Activated effector memory CD4-positive, alpha-beta T cell treated with Interleukin-2 at 50 U/mL for 16 hours (primary cell): ENCODE results near the gene ZBTB11.
"Not testable (repeated sequence)": the region's sequence is repeated elsewhere in the genome, so short reads cannot be mapped to it uniquely, and the experiment has no call there.

Experiments used
- DNase-seq: peaks from one replicate; pipeline ENCODE4 v3.0.0-alpha.2; 2020

ZBTB11 gene

GRCh38 chr3:101613014-101613413 is 63.9 kb downstream of the ZBTB11 start:
- DNase-seq: not testable (repeated sequence)

DNA sequence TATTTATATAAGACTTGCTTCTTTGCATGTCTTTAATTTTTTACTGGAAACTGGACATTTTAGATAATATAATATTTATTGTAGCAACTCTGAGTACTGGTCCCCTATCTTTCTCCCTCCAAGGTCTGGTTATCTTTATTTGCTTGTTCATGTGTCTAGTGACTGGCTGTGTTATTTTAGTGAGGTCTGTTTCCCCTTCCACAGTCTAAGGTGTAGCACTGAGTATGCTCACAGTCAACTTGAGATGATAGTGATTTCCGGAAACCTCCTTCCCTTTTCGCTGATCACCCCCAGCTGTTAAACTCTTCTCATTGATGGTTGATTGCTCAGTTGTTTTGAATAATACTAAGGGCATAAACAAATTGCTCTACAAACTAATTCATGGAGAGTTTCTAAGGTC is 65.9 kb downstream of the ZBTB11 start:
- no peak for DNase-seq

DNA sequence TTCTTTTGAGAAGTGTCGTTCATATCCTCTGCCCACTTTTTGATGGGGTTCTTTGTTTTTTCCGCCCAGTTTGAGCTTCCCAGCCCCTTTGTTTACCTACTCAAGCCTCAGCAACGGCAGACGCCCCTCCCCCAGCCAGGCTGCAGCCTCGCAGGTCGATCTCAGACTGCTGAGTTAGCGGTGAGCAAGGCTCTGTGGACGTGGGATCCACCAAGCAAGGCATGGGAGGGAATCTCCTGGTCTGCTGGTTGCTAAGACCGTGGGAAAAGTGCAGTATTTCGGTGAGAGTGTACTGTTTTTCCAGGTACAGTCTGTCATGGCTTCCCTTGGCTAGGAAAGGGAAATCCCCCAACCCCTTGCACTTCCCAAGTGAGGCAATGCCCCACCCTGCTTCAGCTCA is 71.5 kb downstream of the ZBTB11 start:
- not testable (repeated sequence) for DNase-seq

- no peak for DNase-seq
These were observed 73.7 kb downstream of the ZBTB11 start for GRCh38 chr3:101603184-101603583.

DNA sequence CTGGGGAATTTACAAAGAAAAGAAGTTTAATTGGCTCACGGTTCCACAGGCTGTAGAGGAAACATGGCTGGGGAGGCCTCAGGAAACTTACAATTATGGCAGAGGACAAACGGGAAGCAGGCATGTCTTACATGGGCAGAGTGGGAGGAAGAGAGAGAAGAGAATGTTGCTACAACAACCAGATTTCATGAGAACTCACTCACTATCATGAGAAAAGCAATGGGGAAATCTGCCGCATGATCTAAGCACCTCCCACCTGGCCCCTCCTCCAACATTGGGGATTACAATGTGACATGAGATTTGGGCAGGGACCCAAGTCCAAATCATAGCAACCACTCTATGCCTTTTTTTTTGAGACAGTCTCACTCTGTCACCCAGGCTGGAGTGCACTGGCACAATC is 74.2 kb downstream of the ZBTB11 start:
- DNase-seq: no peak
